B cell (primary cell): Measurements from ENCODE around the gene SPATA6L. TPM values are rescaled to one million over a fixed set of nuclear protein-coding genes. Genes with fewer than 3 reads are reported as not detected.

Experiments
- ATAC-seq: fragments of 200-7000 bp; cut with Tn5 transposase; one replicate; pipeline ENCODE4 v1.10.0; 2021; ENCODE audit warnings: low read depth, mild to moderate bottlenecking, moderate number of reproducible peaks, moderate library complexity
- CTCF ChIA-PET: fragments of 350-600 bp; sonication (Branson Sonifier 250); formaldehyde crosslinking; loops from one replicate; lab custom pipeline; 2021; ENCODE audit warnings: antibody characterized with exemption, inconsistent platforms; lab: Charles Lee
- POLR2A ChIA-PET: fragments of 350-600 bp; sonication (Branson Sonifier 250); formaldehyde crosslinking; loops from one replicate; lab custom pipeline; 2021; ENCODE audit warnings: antibody characterized with exemption; lab: Charles Lee
- DNase-seq: peaks from one replicate; pipeline ENCODE4 v3.0.0; 2013
- H2AFZ ChIP-seq: 2 replicates; pipeline ENCODE4 v1.6.1; 2012; ENCODE audit warnings: mild to moderate bottlenecking, low read depth, low read length; ENCODE audit not compliant: insufficient read depth, poor library complexity, severe bottlenecking
- H3K27ac ChIP-seq, 2 donors: 1 replicate in 1 of 2; 2 replicates in 1 of 2; pipeline ENCODE4 v1.5.1; 2012 to 2013; ENCODE audit warnings: low read length in 2 of 2, mild to moderate bottlenecking in 2 of 2, moderate library complexity in 1 of 2
- H3K27me3 ChIP-seq, 4 experiments: fragments of 200-600 bp in 1 of 4; sonication (generic) in 1 of 4; replicated peaks in 1 of 4; 1 replicate in 2 of 4; 2 replicates in 2 of 4; pipeline versions ENCODE4 v1.6.1 to v1.7.0; 2013 to 2016; ENCODE audit warnings: low read length in 3 of 4, mild to moderate bottlenecking in 2 of 4, mixed read lengths in 1 of 4, moderate library complexity in 1 of 4; ENCODE audit not compliant: insufficient read depth in 4 of 4, control insufficient read depth in 3 of 4; ENCODE audit errors: control extremely low read depth in 1 of 4
- H3K36me3 ChIP-seq, 2 experiments: replicated peaks in 1 of 2; 1 replicate in 1 of 2; 2 replicates in 1 of 2; pipeline versions ENCODE4 v1.6.1 to v1.7.1; 2013; ENCODE audit warnings: low read length in 1 of 2; ENCODE audit not compliant: insufficient read depth in 2 of 2, control insufficient read depth in 1 of 2; ENCODE audit errors: control extremely low read depth in 1 of 2, extremely low read depth in 1 of 2
- H3K4me1 ChIP-seq, 2 donors: fragments of 200-600 bp in 1 of 2; sonication (generic) in 1 of 2; 1 replicate in 1 of 2; 2 replicates in 1 of 2; pipeline versions ENCODE4 v1.5.1 to v1.6.1; 2013 to 2017; ENCODE audit warnings: low read length in 2 of 2; ENCODE audit not compliant: control insufficient read depth in 2 of 2, insufficient read depth in 2 of 2
- H3K4me2 ChIP-seq: replicated peaks from 2 replicates; pipeline ENCODE3; 2012; ENCODE audit warnings: mild to moderate bottlenecking, low read depth, low read length; ENCODE audit not compliant: poor library complexity, severe bottlenecking
- H3K4me3 ChIP-seq, 5 experiments: fragments of 200-600 bp in 1 of 5; sonication (generic) in 1 of 5; 1 replicate in 3 of 5; 2 replicates in 2 of 5; pipeline versions ENCODE4 v1.5.1 to v1.7.0; 2011 to 2016; ENCODE audit warnings: low read length in 4 of 5, mild to moderate bottlenecking in 4 of 5, low read depth in 2 of 5, control low read depth in 1 of 5, moderate library complexity in 1 of 5; ENCODE audit not compliant: insufficient read depth in 1 of 5; ENCODE audit errors: control extremely low read depth in 1 of 5, extremely low read depth in 1 of 5
- H3K79me2 ChIP-seq: fragments of 200-600 bp; sonication (generic); one replicate; pipeline ENCODE4 v1.6.0; 2016; ENCODE audit warnings: low read length; ENCODE audit not compliant: control insufficient read depth, insufficient read depth
- H3K9ac ChIP-seq: fragments of 200-600 bp; sonication (generic); 2 replicates; pipeline ENCODE4 v1.6.1; 2017; ENCODE audit warnings: mild to moderate bottlenecking, low read length, moderate library complexity
- H3K9me3 ChIP-seq, 3 donors: one replicate each; pipeline versions ENCODE4 v1.6.1 to v1.7.1; 2013; ENCODE audit warnings: low read length in 2 of 3; ENCODE audit not compliant: control insufficient read depth in 2 of 3, insufficient read depth in 1 of 3; ENCODE audit errors: control extremely low read depth in 1 of 3
- H4K20me1 ChIP-seq: 2 replicates; pipeline ENCODE4 v1.6.0; 2012; ENCODE audit warnings: mild to moderate bottlenecking, low read length; ENCODE audit not compliant: insufficient read depth, control insufficient read depth, poor library complexity, severe bottlenecking
- H3K27ac Mint-ChIP-seq: one replicate; pipeline ENCODE4 v1.8.0; 2021; ENCODE audit warnings: mixed read lengths
- H3K27me3 Mint-ChIP-seq: one replicate; pipeline ENCODE4 v1.8.0; 2021; ENCODE audit warnings: mixed read lengths
- H3K4me1 Mint-ChIP-seq: one replicate; pipeline ENCODE4 v1.8.0; 2021; ENCODE audit warnings: mixed read lengths
- H3K4me3 Mint-ChIP-seq: one replicate; pipeline ENCODE4 v1.8.0; 2021; ENCODE audit warnings: mixed read lengths
- H3K9me3 Mint-ChIP-seq: one replicate; pipeline ENCODE4 v1.8.0; 2022; ENCODE audit warnings: mixed read lengths; ENCODE audit not compliant: insufficient read depth
- EZH2 ChIP-seq: IDR thresholded peaks from 2 replicates; pipeline ENCODE4 v1.6.1; 2012; ENCODE audit warnings: borderline replicate concordance, low read depth, mild to moderate bottlenecking, moderate library complexity, low read length; ENCODE audit not compliant: insufficient read depth, poor library complexity, severe bottlenecking
- WGBS: methylation state at CpG from one replicate; pipeline ENCODE4 v1.1.5; 2013; ENCODE audit warnings: missing lambda C conversion rate; ENCODE audit not compliant: insufficient coverage; 5-methylcytosine and 5-hydroxymethylcytosine counted together
- intact Hi-C: fragments of 100-400 bp; cut with micrococcal nuclease; formaldehyde crosslinking; loops from one replicate; pipeline ENCODE4 v1.10.0; 2022
- polyA plus RNA-seq: library from polyadenylated mRNA; depleted of rRNA; stranded (reverse); fragments of >200 nt; gene quantifications from 2 replicates; pipeline ENCODE4 v1.2.3, GENCODE V29; 2012
- total RNA-seq, 2 donors: library from RNA; stranded (reverse); fragments of 120-200 nt in 1 of 2; gene quantifications; 1 replicate in 1 of 2; 2 replicates in 1 of 2; pipeline versions ENCODE4 v1.2.3 to v1.2.4, GENCODE V29; 2013 to 2022
- TF ChIP-seq, protein P1 (sequence below): fragments of 200-600 bp; IDR thresholded peaks from one replicate; pipeline ENCODE4 v1.8.0; 2022; ENCODE audit warnings: antibody characterized with exemption, mild to moderate bottlenecking

SPATA6L gene
- total and polyA plus RNA-seq, 2 donors (not counting 1 experiment from before 2014, with no cell fraction given): 0.09 to 1.2 TPM

- no peak overlapping the region for H3K4me3 ChIP-seq
- intact Hi-C loops: no loop called here
- H3K27me3 Mint-ChIP-seq: peaks cover 7% of the 10 kb centered on the region
- no peaks in the 10 kb centered on the region for H3K27me3 ChIP-seq
- POLR2A ChIA-PET: no interaction called here
- H3K9me3 ChIP-seq: peaks cover 0 to 4% (median 3%) of the 10 kb centered on the region in 3 donors
- DNase-seq (no peak), ATAC-seq (no peak)
- peaks cover 0 to 4% of the 10 kb centered on the region in 2 donors for H3K4me1 ChIP-seq
- H3K4me3 Mint-ChIP-seq: no peak overlapping the region
- no peaks in the 10 kb centered on the region for H3K79me2 ChIP-seq
- H3K4me1 Mint-ChIP-seq: peaks cover 6% of the 10 kb centered on the region
- no peaks in the 10 kb centered on the region for H3K36me3 ChIP-seq
- H3K27ac ChIP-seq: no peak overlapping the region
- no peak overlapping the region for H3K9ac ChIP-seq
- H2AFZ ChIP-seq: no peak overlapping the region
- no peaks in the 10 kb centered on the region for H4K20me1 ChIP-seq
- no peak overlapping the region for H3K27ac Mint-ChIP-seq
- TF ChIP-seq EZH2: no peak
- TF ChIP-seq, protein P1, sequence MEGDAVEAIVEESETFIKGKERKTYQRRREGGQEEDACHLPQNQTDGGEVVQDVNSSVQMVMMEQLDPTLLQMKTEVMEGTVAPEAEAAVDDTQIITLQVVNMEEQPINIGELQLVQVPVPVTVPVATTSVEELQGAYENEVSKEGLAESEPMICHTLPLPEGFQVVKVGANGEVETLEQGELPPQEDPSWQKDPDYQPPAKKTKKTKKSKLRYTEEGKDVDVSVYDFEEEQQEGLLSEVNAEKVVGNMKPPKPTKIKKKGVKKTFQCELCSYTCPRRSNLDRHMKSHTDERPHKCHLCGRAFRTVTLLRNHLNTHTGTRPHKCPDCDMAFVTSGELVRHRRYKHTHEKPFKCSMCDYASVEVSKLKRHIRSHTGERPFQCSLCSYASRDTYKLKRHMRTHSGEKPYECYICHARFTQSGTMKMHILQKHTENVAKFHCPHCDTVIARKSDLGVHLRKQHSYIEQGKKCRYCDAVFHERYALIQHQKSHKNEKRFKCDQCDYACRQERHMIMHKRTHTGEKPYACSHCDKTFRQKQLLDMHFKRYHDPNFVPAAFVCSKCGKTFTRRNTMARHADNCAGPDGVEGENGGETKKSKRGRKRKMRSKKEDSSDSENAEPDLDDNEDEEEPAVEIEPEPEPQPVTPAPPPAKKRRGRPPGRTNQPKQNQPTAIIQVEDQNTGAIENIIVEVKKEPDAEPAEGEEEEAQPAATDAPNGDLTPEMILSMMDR: no peak
- no peaks in the 10 kb centered on the region for H3K9me3 Mint-ChIP-seq
- CTCF ChIA-PET: no interaction called here
- H3K4me2 ChIP-seq: no peak overlapping the region
- 82% methylated on average over 2 of the region's 2 CpGs for WGBS
These were observed 71.3 kb downstream of the SPATA6L start for GRCh38 chr9:4594994-4595393.

DNA sequence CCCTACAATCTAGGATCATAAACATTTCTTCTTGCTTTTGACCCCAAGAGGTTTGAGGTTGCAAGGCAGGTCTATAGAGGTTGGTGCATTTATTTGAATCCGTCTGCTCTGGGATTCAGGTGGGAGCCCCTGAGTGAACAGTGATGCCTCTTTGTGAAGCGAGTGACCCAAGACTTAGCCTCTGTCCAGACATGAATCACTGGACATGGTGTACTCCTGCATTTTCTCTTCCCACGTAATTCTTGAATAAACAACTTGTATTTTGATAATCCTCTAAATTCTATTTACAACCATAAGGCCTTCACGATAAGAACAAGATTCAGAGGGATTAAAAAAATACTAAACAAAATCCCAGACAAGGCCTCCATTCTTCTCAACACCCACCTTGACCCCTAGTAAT lies 71.7 kb downstream of the SPATA6L start:
- no peaks in the 10 kb centered on the region for H3K36me3 ChIP-seq
- Mint-ChIP-seq H3K27ac (no peak overlapping the region), H3K4me3 (no peak overlapping the region), H3K4me1 (peaks cover 6% of the 10 kb centered on the region), H3K27me3 (peaks cover 7% of the 10 kb centered on the region), H3K9me3 (no peaks in the 10 kb centered on the region)
- H3K27ac ChIP-seq: no peak overlapping the region
- H3K4me2 ChIP-seq: no peak overlapping the region
- DNase-seq (no peak), ATAC-seq (no peak)
- peaks cover 0 to 3% (median 2%) of the 10 kb centered on the region in 3 donors for H3K9me3 ChIP-seq
- intact Hi-C loops: no loop called here
- H3K4me1 ChIP-seq: peaks cover 0 to 4% of the 10 kb centered on the region in 2 donors
- no peak overlapping the region for H3K4me3 ChIP-seq
- H3K27me3 ChIP-seq: no peaks in the 10 kb centered on the region
- no peak for TF ChIP-seq EZH2
- TF ChIP-seq, protein P1: no peak
- 92% methylated on average over 2 of the region's 4 CpGs for WGBS
- H2AFZ ChIP-seq: no peak overlapping the region
- CTCF ChIA-PET: no interaction called here
- H3K9ac ChIP-seq: no peak overlapping the region
- no peaks in the 10 kb centered on the region for H4K20me1 ChIP-seq
- POLR2A ChIA-PET: no interaction called here
- no peaks in the 10 kb centered on the region for H3K79me2 ChIP-seq
